ENCODE measurements around the gene UGGT2. TPM values are rescaled to one million over a fixed set of nuclear protein-coding genes. Genes with fewer than 3 reads are reported as not detected.

Gene UGGT2
- total RNA-seq, 1 experiment from 2014 or later = 34.5 TPM

DNA sequence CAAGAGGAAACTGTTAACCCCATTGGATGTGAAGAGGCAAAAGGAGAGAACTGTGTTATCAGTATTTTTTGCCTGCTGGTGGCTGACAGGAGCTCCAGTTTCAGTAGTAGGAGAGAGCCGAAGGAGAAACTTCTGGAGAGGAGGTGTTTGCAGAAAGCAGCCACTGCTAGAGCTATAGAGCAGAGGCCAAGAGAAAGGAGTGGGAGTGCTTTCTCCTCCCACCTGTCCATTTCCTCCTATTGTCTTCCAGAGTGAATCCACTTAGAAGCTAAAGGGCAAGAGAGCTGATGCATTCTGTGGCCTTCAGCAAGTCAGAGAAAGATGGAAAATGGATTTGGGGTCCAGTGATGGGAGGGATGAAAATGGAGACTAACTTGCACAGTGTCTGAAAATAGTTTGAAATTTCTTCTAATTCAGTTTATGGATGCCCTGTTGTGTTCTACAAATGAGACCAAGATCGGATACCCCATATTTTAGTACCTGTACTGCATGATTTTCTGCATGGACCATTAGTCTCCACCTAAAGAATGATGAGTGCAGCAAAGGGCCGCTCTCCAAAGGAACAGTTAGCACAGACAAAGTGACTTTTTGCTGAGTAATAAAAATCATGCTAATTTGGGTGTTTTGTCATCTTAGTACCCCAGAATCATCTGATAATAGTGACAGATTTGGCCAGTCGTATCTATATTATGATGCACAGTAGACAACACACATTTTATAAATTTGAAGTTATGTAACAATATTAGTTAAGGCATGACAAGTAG is 47.4 kb upstream of the UGGT2 start:
- Histone ChIP-seq H2BK20ac (ENCODE audit: low read depth, low read length, poor library complexity, severe bottlenecking) (no peak overlapping the region), H3K23me2 (ENCODE audit: insufficient read length, low read depth, low read length, poor library complexity, severe bottlenecking) (no peaks in the 10 kb centered on the region), H3K4me1 (ENCODE audit: insufficient read depth, low read length) (0 out of 2 replicates have a peak, but pooled peaks cover 3% of the 10 kb centered on the region), H3K79me1 (ENCODE audit: insufficient read depth, low read depth, low read length, poor library complexity, severe bottlenecking) (no peaks in the 10 kb centered on the region), H4K20me1 (ENCODE audit: control insufficient read depth, insufficient read depth, insufficient read length) (no peaks in the 10 kb centered on the region), H3K56ac (ENCODE audit: insufficient read length, low read depth, low read length) (no peak overlapping the region), H3K27me3 (ENCODE audit: insufficient read depth, low read length) (no peaks in the 10 kb centered on the region), H3K9me3 (ENCODE audit: control insufficient read depth, low read depth, low read length) (no peaks in the 10 kb centered on the region), H2AFZ (ENCODE audit: low read length) (no peak overlapping the region), H3K4ac (ENCODE audit: low read depth, low read length) (no peak overlapping the region), H3K9ac (ENCODE audit: extremely low read depth, insufficient read length, low read length) (no peak overlapping the region), H3K27ac (ENCODE audit: insufficient read length, low read depth, low read length) (no peak overlapping the region), H3K14ac (ENCODE audit: insufficient read depth, low read length) (no peak overlapping the region), H3K4me2 (ENCODE audit: insufficient read depth, insufficient read length, low read length) (no peak overlapping the region), H4K8ac (replicated peaks; ENCODE audit: insufficient read length, low read depth, low read length) (no peak overlapping the region), H2AK5ac (ENCODE audit: insufficient read length, low read length) (no peak overlapping the region), H3T11ph (ENCODE audit: low read length) (no peak overlapping the region), H3K79me2 (ENCODE audit: insufficient read depth, low read length) (no peaks in the 10 kb centered on the region), H4K91ac (ENCODE audit: insufficient read length, low read depth, low read length) (no peak overlapping the region), H3K23ac (ENCODE audit: insufficient read length, low read depth, low read length) (no peak overlapping the region), H2BK15ac (ENCODE audit: low read depth, low read length) (no peak overlapping the region), H2BK120ac (ENCODE audit: low read depth, low read length, poor library complexity, severe bottlenecking) (no peak overlapping the region), H4K5ac (ENCODE audit: insufficient read length, low read depth, low read length) (no peak overlapping the region), H2BK12ac (ENCODE audit: insufficient read length, low read depth, low read length) (no peak overlapping the region), H2BK5ac (ENCODE audit: insufficient read length, low read length) (no peak overlapping the region), H3K18ac (ENCODE audit: insufficient read length, low read depth, low read length) (no peak overlapping the region)
- Mint-ChIP-seq H3K27ac (no peak overlapping the region), H3K9me3 (no peaks in the 10 kb centered on the region), H3K4me1 (peaks cover 14 to 17% of the 10 kb centered on the region in 2 experiments), H3K4me3 (no peak overlapping the region), H3K36me3 (ENCODE audit: insufficient read depth in 1 of 3, low read depth in 3 of 3) (peaks cover 0 to 4% (median 0%) of the 10 kb centered on the region in 3 experiments; a peak in 1 of 7 replicates), H3K27me3 (ENCODE audit: low read depth) (no peaks in the 10 kb centered on the region; the same call in 1 of the 2 replicates)
- no peak for DNase-seq
- TF ChIP-seq, protein P1, sequence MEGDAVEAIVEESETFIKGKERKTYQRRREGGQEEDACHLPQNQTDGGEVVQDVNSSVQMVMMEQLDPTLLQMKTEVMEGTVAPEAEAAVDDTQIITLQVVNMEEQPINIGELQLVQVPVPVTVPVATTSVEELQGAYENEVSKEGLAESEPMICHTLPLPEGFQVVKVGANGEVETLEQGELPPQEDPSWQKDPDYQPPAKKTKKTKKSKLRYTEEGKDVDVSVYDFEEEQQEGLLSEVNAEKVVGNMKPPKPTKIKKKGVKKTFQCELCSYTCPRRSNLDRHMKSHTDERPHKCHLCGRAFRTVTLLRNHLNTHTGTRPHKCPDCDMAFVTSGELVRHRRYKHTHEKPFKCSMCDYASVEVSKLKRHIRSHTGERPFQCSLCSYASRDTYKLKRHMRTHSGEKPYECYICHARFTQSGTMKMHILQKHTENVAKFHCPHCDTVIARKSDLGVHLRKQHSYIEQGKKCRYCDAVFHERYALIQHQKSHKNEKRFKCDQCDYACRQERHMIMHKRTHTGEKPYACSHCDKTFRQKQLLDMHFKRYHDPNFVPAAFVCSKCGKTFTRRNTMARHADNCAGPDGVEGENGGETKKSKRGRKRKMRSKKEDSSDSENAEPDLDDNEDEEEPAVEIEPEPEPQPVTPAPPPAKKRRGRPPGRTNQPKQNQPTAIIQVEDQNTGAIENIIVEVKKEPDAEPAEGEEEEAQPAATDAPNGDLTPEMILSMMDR (conservative IDR thresholded peaks at IDR 0.05) = no peak
- no CpG with 5 or more reads among the region's 4 CpGs for WGBS (ENCODE audit: extremely low coverage, insufficient read length, low lambda C conversion rate)
